ENCODE results near the gene CCDC33. TPM values are rescaled to one million over a fixed set of nuclear protein-coding genes. Genes with fewer than 3 reads are reported as not detected.

Gene CCDC33
- total RNA-seq, 1 donor from 2014 or later, result not detected

- DNase-seq (ENCODE audit: low spot score), result no peak
- H3K9me3 Mint-ChIP-seq (ENCODE audit: low read depth), result no peaks in the 10 kb centered on the region
- H3K4me3 Mint-ChIP-seq (ENCODE audit: unreplicated experiment), result no peak overlapping the region
- no peaks in the 10 kb centered on the region for H3K36me3 Mint-ChIP-seq (ENCODE audit: low read depth)
- H3K27me3 Mint-ChIP-seq (ENCODE audit: low read depth), result peaks cover 45% of the 10 kb centered on the region
- H3K4me1 Mint-ChIP-seq (ENCODE audit: low read depth), result no peaks in the 10 kb centered on the region
- no peak overlapping the region for H3K27ac Mint-ChIP-seq (ENCODE audit: unreplicated experiment)
- no peak for TF ChIP-seq CTCF (IDR thresholded peaks at IDR 0.05)
Measured at GRCh38 chr15:74277242-74277810, 41.2 kb downstream of the CCDC33 start.

- Mint-ChIP-seq H3K4me1 (ENCODE audit: low read depth) (no peaks in the 10 kb centered on the region), H3K36me3 (ENCODE audit: low read depth) (no peaks in the 10 kb centered on the region), H3K27me3 (ENCODE audit: low read depth) (peaks cover 42% of the 10 kb centered on the region), H3K27ac (ENCODE audit: unreplicated experiment) (no peak overlapping the region), H3K4me3 (ENCODE audit: unreplicated experiment) (no peak overlapping the region), H3K9me3 (ENCODE audit: low read depth) (no peaks in the 10 kb centered on the region)
- no peak for DNase-seq (ENCODE audit: low spot score)
- TF ChIP-seq CTCF (IDR thresholded peaks at IDR 0.05), result no peak
Measured at GRCh38 chr15:74278207-74278606, 42.1 kb downstream of the CCDC33 start.

GRCh38 chr15:74281147-74282133 is 45.3 kb downstream of the CCDC33 start:
- Mint-ChIP-seq H3K27me3 (ENCODE audit: low read depth) (peaks cover 64% of the 10 kb centered on the region), H3K36me3 (ENCODE audit: low read depth) (no peaks in the 10 kb centered on the region), H3K27ac (ENCODE audit: unreplicated experiment) (no peak overlapping the region), H3K4me1 (ENCODE audit: low read depth) (no peaks in the 10 kb centered on the region), H3K4me3 (ENCODE audit: unreplicated experiment) (no peak overlapping the region), H3K9me3 (ENCODE audit: low read depth) (no peaks in the 10 kb centered on the region)
- no peak for TF ChIP-seq CTCF (IDR thresholded peaks at IDR 0.05)
- no peak for DNase-seq (ENCODE audit: low spot score)

GRCh38 chr15:74283368-74283767 is 47.2 kb downstream of the CCDC33 start:
- peaks cover 64% of the 10 kb centered on the region for H3K27me3 Mint-ChIP-seq (ENCODE audit: low read depth)

More at GRCh38 chr15:74283368-74283767, 47.2 kb downstream of the CCDC33 start:
- Mint-ChIP-seq H3K4me1 (ENCODE audit: low read depth) (no peaks in the 10 kb centered on the region), H3K4me3 (ENCODE audit: unreplicated experiment) (no peak overlapping the region), H3K27ac (ENCODE audit: unreplicated experiment) (no peak overlapping the region), H3K9me3 (ENCODE audit: low read depth) (no peaks in the 10 kb centered on the region), H3K36me3 (ENCODE audit: low read depth) (no peaks in the 10 kb centered on the region)
- TF ChIP-seq CTCF (IDR thresholded peaks at IDR 0.05), result no peak
- DNase-seq (ENCODE audit: low spot score), result no peak

Data from chondrocyte (in vitro differentiated cells).